GM10266 (cell line): ENCODE measurements around the gene KHSRP.

ENCODE experiments used
- DNase-seq: peaks from one replicate; pipeline ENCODE4 v3.0.0; 2012; ENCODE audit errors: extremely low spot score
- TF ChIP-seq, protein P1 (sequence below): IDR thresholded peaks from 2 replicates; pipeline ENCODE4 v1.5.1; 2012; ENCODE audit warnings: mild to moderate bottlenecking, low read depth; ENCODE audit not compliant: control insufficient read depth, insufficient read depth; ENCODE audit errors: missing control alignments

The KHSRP gene

DNA sequence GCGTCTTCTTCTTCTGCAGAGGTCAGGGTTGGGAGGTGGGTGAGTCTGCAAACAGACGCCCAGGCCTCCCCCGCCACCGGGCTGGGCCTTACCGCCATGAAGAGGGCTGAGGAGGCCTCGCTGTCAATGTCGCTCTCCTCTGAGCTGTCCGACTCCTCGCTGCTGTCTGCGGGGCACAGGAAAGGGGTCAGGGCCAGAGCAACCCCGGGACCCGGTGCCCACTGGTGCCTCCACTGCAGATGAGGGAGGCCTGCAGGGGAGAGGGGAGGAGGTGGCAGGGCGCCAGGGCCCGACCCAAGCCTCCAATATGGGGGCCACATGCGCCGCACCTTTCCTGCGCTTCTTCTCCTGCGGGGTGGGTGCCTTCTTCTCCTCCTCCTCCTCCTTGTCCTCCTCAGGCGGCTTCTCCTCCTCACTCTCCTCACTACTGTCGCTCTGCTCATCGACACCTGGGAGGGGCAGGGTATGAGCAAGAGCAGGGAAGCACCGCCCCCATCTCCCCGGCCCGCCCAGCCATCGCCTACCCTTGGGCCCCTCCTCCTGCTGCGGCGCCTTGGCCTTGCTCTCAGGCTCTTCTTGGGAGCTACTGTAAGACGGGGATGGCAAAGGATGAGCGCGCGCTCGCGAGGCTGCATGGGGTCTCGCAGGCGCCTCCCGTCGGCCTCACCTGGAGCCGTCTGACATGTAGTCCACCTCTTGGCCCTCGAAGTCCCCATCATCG, 43.4 kb downstream of the KHSRP start:
- TF ChIP-seq, protein P1, sequence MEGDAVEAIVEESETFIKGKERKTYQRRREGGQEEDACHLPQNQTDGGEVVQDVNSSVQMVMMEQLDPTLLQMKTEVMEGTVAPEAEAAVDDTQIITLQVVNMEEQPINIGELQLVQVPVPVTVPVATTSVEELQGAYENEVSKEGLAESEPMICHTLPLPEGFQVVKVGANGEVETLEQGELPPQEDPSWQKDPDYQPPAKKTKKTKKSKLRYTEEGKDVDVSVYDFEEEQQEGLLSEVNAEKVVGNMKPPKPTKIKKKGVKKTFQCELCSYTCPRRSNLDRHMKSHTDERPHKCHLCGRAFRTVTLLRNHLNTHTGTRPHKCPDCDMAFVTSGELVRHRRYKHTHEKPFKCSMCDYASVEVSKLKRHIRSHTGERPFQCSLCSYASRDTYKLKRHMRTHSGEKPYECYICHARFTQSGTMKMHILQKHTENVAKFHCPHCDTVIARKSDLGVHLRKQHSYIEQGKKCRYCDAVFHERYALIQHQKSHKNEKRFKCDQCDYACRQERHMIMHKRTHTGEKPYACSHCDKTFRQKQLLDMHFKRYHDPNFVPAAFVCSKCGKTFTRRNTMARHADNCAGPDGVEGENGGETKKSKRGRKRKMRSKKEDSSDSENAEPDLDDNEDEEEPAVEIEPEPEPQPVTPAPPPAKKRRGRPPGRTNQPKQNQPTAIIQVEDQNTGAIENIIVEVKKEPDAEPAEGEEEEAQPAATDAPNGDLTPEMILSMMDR, result no peak

DNA sequence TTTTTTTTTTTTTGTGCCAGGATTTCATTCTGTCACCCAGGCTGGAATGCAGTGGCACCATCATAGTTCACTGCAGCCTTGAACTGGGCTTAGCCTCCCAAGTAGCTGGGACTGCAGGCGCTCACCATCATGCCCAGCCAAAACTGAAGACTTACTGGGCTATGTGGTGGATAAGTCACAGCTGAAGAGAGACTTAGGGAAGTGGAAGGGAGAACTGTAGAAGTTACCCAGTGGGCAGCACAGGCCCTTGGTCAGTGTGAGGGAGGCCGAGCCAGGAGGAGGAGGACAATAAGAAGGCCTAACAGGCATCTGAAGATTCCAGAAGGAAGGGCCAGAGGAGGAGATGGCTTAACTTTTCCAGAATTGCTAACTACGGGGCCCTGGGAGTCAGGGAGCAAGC, 44.9 kb downstream of the KHSRP start:
- DNase-seq, result no peak
- TF ChIP-seq, protein P1, result no peak

More for the DNA sequence above, 43.4 kb downstream of the KHSRP start:
- DNase-seq, result no peak

DNA sequence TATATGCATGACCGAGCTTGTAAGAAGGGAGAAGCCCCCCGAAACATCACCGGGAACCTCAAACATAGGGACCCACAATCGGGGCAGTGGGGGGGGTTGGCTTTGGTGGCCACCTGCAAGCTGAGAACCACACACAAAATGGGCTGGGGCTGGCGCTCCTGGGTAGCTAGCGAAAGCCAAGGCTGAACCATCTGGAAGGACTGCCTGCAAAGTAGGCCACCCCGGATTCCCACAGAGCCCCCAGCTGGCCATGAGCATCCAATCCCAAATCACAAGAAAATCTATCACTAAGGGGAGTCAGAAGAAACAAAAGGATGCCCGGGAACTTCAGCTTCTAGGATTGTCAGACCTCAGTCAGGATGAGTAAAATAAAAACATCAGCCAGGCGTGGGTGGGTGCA, 46.1 kb downstream of the KHSRP start:
- TF ChIP-seq, protein P1, result no peak
- DNase-seq, result no peak

DNA sequence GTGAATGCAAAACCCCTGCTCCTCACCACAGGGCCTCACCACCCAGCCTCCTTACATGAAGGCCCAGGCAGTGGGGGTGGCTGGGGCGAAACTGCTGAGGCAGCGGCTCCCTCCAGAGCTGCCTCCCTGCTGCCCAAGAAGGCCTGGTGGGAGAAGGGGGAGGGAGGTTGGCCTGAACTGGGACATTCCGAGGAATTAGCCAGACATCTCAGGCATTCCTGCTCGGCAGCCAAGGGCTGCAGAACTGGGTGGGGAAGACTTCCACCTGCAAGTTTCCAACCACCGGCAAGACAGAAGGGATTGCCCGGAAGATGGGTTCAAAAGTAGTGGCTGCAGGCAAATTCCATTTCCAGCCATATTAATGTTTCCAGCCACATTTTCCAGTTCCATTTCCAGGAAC, 46.6 kb downstream of the KHSRP start:
- TF ChIP-seq, protein P1, result no peak
- no peak for DNase-seq

DNA sequence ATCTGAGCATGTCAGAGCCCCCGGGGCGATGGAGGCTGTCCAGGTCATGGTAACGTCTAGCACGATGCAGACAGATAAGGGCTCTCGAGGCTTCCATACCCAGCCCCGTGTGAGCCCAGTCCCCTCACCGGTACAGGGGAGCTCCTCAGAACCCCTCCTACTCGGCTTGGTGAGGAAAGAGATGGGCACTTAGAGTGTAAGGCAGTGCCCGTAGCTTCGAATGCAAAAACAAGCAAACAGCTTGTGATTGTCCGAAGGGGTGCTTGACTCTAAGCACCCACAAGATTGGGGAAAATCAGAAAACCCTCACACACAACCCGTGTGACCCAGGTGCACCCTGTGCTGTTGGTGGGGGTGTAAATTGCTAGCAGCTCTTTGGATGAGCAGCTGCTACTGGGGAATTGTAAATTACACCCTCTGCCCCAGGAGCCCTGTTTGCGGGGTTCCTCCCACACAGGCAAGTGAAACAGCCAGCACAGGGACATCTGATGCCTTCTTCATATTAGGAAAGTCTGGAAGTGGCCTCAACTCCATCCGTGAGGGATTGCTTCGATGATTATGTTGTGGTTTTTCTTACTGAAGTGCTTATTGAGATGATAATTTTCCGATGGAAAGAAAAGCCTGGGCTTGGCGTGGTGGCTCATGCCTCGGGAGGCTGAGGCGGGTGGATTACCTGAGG, 48.0 kb downstream of the KHSRP start:
- TF ChIP-seq, protein P1, result no peak
- no peak for DNase-seq

DNA sequence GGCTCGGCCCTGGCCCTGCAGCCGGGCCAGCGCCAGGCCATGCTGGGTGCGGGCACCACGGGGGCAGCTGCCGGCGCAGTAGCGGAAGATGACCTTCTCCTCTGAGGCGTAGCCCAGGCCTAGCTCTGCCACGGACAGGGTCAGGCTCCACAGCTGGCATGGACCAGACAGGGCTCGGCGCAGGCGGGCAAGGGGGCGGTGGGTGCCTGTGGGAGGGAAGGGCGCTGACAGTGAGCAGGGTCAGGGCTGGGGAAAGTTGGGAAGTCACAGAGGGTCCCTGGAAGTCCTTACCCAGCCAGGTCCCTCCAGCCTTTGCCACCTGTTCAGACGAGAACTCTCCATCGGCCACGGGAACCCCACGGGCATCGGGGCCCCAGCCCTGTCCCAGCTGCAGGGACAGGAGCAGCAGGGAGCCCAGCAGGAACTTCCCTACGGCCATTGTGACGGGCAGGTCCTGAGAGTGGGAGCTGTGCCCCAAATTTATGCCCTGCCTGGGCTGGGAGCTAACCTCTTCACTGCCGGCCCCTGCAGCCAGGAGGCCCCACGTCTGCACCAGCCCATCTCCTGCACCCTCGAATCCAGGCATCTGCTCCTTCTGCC, 49.1 kb downstream of the KHSRP start, which contains the start of gene PSPN:
Gene PSPN, minus strand, starts transcription at position 523 of the 600 bp plus-strand sequence. Its CDS starts 84 bp downstream, at position 439.
- TF ChIP-seq, protein P1, result no peak
- no peak for DNase-seq
